Stimulated activated effector memory CD8-positive, alpha-beta T cell treated with anti-CD3 and anti-CD28 coated beads, Interleukin-12 subunit alpha, Interleukin-12 subunit beta, amount 100 ng/mL, for 72 hours (primary cell): ENCODE data around the gene VAPB.

Experiments used
- ATAC-seq: fragments of 150-1000 bp; cut with Tn5 transposase; 2 replicates; pipeline ENCODE4 v1.10.0; 2021
- DNase-seq, 2 donors: peaks; one replicate each; pipeline ENCODE4 v3.0.0; 2021 to 2022; ENCODE audit warnings: low spot score in 2 of 2
- H3K27ac Mint-ChIP-seq: one replicate; pipeline ENCODE4 v1.8.0; 2022; ENCODE audit warnings: mild to moderate bottlenecking, mixed read lengths
- H3K36me3 Mint-ChIP-seq: one replicate; pipeline ENCODE4 v1.8.0; 2022; ENCODE audit warnings: mild to moderate bottlenecking, mixed read lengths
- H3K4me1 Mint-ChIP-seq: one replicate; pipeline ENCODE4 v1.8.0; 2022; ENCODE audit warnings: mixed read lengths
- H3K4me3 Mint-ChIP-seq: one replicate; pipeline ENCODE4 v1.8.0; 2022; ENCODE audit warnings: mild to moderate bottlenecking, mixed read lengths
- H3K9me3 Mint-ChIP-seq: one replicate; pipeline ENCODE4 v1.8.0; 2022; ENCODE audit warnings: mixed read lengths

VAPB gene

GRCh38 chr20:58470336-58471192, 81.5 kb downstream of the VAPB start:
- Mint-ChIP-seq H3K9me3 (no peaks in the 10 kb centered on the region), H3K36me3 (no peaks in the 10 kb centered on the region), H3K4me3 (no peak overlapping the region), H3K4me1 (no peaks in the 10 kb centered on the region), H3K27ac (peak overlapping the region; percentile 67)
- DNase-seq, result no peak
- ATAC-seq, result no peak

- Mint-ChIP-seq H3K4me3 (no peak overlapping the region), H3K36me3 (no peaks in the 10 kb centered on the region), H3K9me3 (no peaks in the 10 kb centered on the region), H3K4me1 (no peaks in the 10 kb centered on the region), H3K27ac (peak overlapping the region; percentile 67)
- no peak for ATAC-seq
- no peak for DNase-seq
Measured at GRCh38 chr20:58471193-58472164, 82.5 kb downstream of the VAPB start.

- Mint-ChIP-seq H3K9me3 (no peaks in the 10 kb centered on the region), H3K36me3 (no peaks in the 10 kb centered on the region), H3K4me1 (no peaks in the 10 kb centered on the region), H3K4me3 (no peak overlapping the region), H3K27ac (no peak overlapping the region)
- no peak for DNase-seq
- ATAC-seq, result no peak
Measured at GRCh38 chr20:58472273-58473018, 83.4 kb downstream of the VAPB start.

- ATAC-seq, result no peak
- H3K4me3 Mint-ChIP-seq, result no peak overlapping the region
Measured at GRCh38 chr20:58473453-58474425, 84.7 kb downstream of the VAPB start.

GRCh38 chr20:58475466-58475865, 86.4 kb downstream of the VAPB start:
- no peaks in the 10 kb centered on the region for H3K4me1 Mint-ChIP-seq
- H3K36me3 Mint-ChIP-seq, result no peaks in the 10 kb centered on the region
- H3K9me3 Mint-ChIP-seq, result peaks cover 7% of the 10 kb centered on the region
- no peak for ATAC-seq
- no peak overlapping the region for H3K27ac Mint-ChIP-seq
- H3K4me3 Mint-ChIP-seq, result no peak overlapping the region
- DNase-seq, result no peak

More at GRCh38 chr20:58473453-58474425, 84.7 kb downstream of the VAPB start:
- DNase-seq, result no peak
- H3K9me3 Mint-ChIP-seq, result peaks cover 7% of the 10 kb centered on the region
- no peaks in the 10 kb centered on the region for H3K36me3 Mint-ChIP-seq
- no peaks in the 10 kb centered on the region for H3K4me1 Mint-ChIP-seq
- no peak overlapping the region for H3K27ac Mint-ChIP-seq

GRCh38 chr20:58478141-58478805, 89.2 kb downstream of the VAPB start:
- ATAC-seq (no peak), DNase-seq (no peak)
- no peak overlapping the region for H3K4me3 Mint-ChIP-seq
- no peak overlapping the region for H3K27ac Mint-ChIP-seq
- peaks cover 7% of the 10 kb centered on the region for H3K9me3 Mint-ChIP-seq
- H3K36me3 Mint-ChIP-seq, result no peaks in the 10 kb centered on the region
- no peaks in the 10 kb centered on the region for H3K4me1 Mint-ChIP-seq

- no peak for DNase-seq
- H3K36me3 Mint-ChIP-seq, result no peaks in the 10 kb centered on the region
- H3K4me1 Mint-ChIP-seq, result no peaks in the 10 kb centered on the region
- H3K9me3 Mint-ChIP-seq, result peaks cover 7% of the 10 kb centered on the region
- no peak overlapping the region for H3K4me3 Mint-ChIP-seq
- H3K27ac Mint-ChIP-seq, result no peak overlapping the region
- no peak for ATAC-seq
Measured at GRCh38 chr20:58479726-58480440, 90.9 kb downstream of the VAPB start.

GRCh38 chr20:58480551-58481336, 91.7 kb downstream of the VAPB start:
- Mint-ChIP-seq H3K4me3 (no peak overlapping the region), H3K36me3 (no peaks in the 10 kb centered on the region), H3K9me3 (peaks cover 10% of the 10 kb centered on the region), H3K27ac (no peak overlapping the region), H3K4me1 (no peaks in the 10 kb centered on the region)
- ATAC-seq (no peak), DNase-seq (no peak)

GRCh38 chr20:58481481-58482021, 92.5 kb downstream of the VAPB start:
- ATAC-seq (peak; percentile 53), DNase-seq (peak; percentile 38 to 72)
- Mint-ChIP-seq H3K4me3 (no peak overlapping the region), H3K4me1 (no peaks in the 10 kb centered on the region), H3K36me3 (no peaks in the 10 kb centered on the region), H3K9me3 (peaks cover 17% of the 10 kb centered on the region), H3K27ac (no peak overlapping the region)

GRCh38 chr20:58482416-58482815, 93.4 kb downstream of the VAPB start:
- peaks cover 21% of the 10 kb centered on the region for H3K9me3 Mint-ChIP-seq
- no peaks in the 10 kb centered on the region for H3K36me3 Mint-ChIP-seq
- DNase-seq (no peak), ATAC-seq (no peak)
- no peaks in the 10 kb centered on the region for H3K4me1 Mint-ChIP-seq
- H3K27ac Mint-ChIP-seq, result no peak overlapping the region
- no peak overlapping the region for H3K4me3 Mint-ChIP-seq

GRCh38 chr20:58483051-58483450, 94.0 kb downstream of the VAPB start:
- no peaks in the 10 kb centered on the region for H3K4me1 Mint-ChIP-seq
- H3K36me3 Mint-ChIP-seq, result no peaks in the 10 kb centered on the region
- ATAC-seq, result no peak
- DNase-seq, result no peak
- no peak overlapping the region for H3K4me3 Mint-ChIP-seq
- no peak overlapping the region for H3K27ac Mint-ChIP-seq
- H3K9me3 Mint-ChIP-seq, result peaks cover 18% of the 10 kb centered on the region

- Mint-ChIP-seq H3K4me3 (no peak overlapping the region), H3K36me3 (no peaks in the 10 kb centered on the region), H3K9me3 (peaks cover 14% of the 10 kb centered on the region), H3K4me1 (no peaks in the 10 kb centered on the region), H3K27ac (no peak overlapping the region)
- no peak for DNase-seq
- no peak for ATAC-seq
Measured at GRCh38 chr20:58483470-58483869, 94.4 kb downstream of the VAPB start.
